ENCODE results near the gene SMIM35. TPM values are rescaled to one million over a fixed set of nuclear protein-coding genes. Genes with fewer than 3 reads are reported as not detected.
"Not testable (repeated sequence)": the region's sequence is repeated elsewhere in the genome, so short reads cannot be mapped to it uniquely, and the experiment has no call there.

The SMIM35 gene
- total RNA-seq, 1 donor from 2014 or later = 0.14 TPM

DNA sequence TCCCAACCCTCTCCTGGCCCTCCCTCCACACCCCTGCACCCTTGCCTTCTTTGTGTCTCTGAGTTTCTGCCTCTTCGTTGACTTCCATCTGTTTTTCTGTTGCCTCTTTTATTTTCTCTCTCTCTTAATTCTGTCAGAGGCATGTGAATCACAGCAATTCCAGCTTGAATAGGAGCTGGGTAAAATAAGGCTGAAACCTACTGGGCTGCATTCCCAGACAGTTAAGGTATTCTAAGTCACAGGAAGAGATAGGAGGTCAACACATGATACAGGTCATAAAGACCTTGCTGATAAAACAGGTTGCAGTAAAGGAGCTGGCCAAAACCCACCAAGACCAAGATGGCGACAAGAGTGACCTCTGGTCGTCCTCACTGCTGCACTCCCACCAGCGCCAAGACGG, 24.1 kb downstream of the SMIM35 start:
- H3K9me3 Mint-ChIP-seq; H3K4me3 Mint-ChIP-seq; intact Hi-C loops (cut with micrococcal nuclease); H3K36me3 Mint-ChIP-seq (ENCODE audit: low read depth); H3K4me1 Mint-ChIP-seq; H3K27ac Mint-ChIP-seq; DNase-seq: not testable (repeated sequence)
- peaks cover 14% of the 10 kb centered on the region for H3K27me3 Mint-ChIP-seq

GRCh38 chr11:118062181-118062580, 24.6 kb downstream of the SMIM35 start:
- H3K4me3 Mint-ChIP-seq; H3K9me3 Mint-ChIP-seq; intact Hi-C loops (cut with micrococcal nuclease); H3K27ac Mint-ChIP-seq; DNase-seq; H3K4me1 Mint-ChIP-seq; H3K36me3 Mint-ChIP-seq (ENCODE audit: low read depth): not testable (repeated sequence)
- H3K27me3 Mint-ChIP-seq = peaks cover 18% of the 10 kb centered on the region

GRCh38 chr11:118061586-118062125, 25.1 kb downstream of the SMIM35 start:
- no peak overlapping the region for H3K27ac Mint-ChIP-seq
- no peak for DNase-seq
- no peak overlapping the region for H3K4me3 Mint-ChIP-seq
- peaks cover 24% of the 10 kb centered on the region for H3K27me3 Mint-ChIP-seq
- intact Hi-C loops (cut with micrococcal nuclease) = no loop called here
- no peaks in the 10 kb centered on the region for H3K9me3 Mint-ChIP-seq
- peaks cover 2% of the 10 kb centered on the region for H3K4me1 Mint-ChIP-seq
- H3K36me3 Mint-ChIP-seq (ENCODE audit: low read depth) = no peaks in the 10 kb centered on the region

DNA sequence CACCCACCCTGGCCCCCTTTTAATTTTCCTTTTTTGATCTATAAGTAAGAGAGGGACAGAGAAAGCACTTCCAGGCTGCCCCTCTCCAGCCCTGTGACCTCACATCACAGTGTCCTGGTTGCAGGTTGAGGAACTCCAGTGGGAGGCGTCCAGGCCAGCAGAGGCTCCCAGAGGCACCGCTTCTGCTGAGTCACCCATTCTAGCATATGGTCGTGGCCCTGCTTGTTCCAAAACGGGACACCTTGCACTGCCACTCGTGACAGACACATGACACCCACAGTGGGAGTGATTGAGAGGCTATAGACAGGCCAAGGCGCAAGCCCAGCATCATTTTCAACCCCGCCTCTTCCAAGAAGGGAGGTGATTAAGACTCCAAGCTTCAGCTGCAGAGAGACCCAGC, 25.9 kb downstream of the SMIM35 start:
- H3K27me3 Mint-ChIP-seq = peaks cover 23% of the 10 kb centered on the region
- H3K9me3 Mint-ChIP-seq = no peaks in the 10 kb centered on the region
- no peak overlapping the region for H3K27ac Mint-ChIP-seq

DNA sequence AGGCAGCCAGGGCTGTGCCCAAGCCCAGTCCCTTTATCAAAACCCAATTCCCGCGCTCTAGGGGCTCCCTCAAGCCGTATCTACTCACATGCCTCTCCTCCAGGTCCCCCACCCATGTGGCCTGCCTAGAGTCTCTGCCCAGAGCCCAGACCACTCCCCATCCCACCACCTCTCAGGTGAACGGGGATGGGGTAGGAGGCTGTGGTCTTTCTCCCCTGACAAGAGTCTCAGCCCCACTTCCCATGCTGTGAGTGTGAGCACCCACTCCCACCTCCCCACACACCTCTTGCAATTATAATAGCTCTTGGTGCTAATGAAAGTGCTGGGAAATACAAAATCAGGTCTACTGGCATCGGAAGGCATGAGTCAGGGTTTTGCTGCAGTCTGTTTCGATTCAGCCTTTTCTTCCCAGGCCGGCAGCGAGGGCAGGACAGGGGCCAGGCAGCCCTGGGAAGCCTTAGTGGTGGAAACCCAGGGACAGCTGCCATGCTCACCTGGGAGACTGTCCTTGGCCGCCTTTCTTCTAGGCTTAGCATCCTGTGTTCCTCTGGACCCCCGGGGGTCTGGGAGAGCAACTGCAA, 26.6 kb downstream of the SMIM35 start:
- intact Hi-C loops (cut with micrococcal nuclease) = no loop called here
- H3K4me3 Mint-ChIP-seq = no peak overlapping the region
- H3K27me3 Mint-ChIP-seq = peaks cover 23% of the 10 kb centered on the region
- H3K27ac Mint-ChIP-seq = no peak overlapping the region
- no peaks in the 10 kb centered on the region for H3K9me3 Mint-ChIP-seq
- no peak for DNase-seq
- H3K4me1 Mint-ChIP-seq = no peaks in the 10 kb centered on the region
- H3K36me3 Mint-ChIP-seq (ENCODE audit: low read depth) = no peaks in the 10 kb centered on the region

More for the DNA sequence above, 25.9 kb downstream of the SMIM35 start:
- Mint-ChIP-seq H3K4me3 (no peak overlapping the region), H3K4me1 (peaks cover 2% of the 10 kb centered on the region), H3K36me3 (ENCODE audit: low read depth) (no peaks in the 10 kb centered on the region)
- intact Hi-C loops (cut with micrococcal nuclease) = no loop called here
- no peak for DNase-seq

DNA sequence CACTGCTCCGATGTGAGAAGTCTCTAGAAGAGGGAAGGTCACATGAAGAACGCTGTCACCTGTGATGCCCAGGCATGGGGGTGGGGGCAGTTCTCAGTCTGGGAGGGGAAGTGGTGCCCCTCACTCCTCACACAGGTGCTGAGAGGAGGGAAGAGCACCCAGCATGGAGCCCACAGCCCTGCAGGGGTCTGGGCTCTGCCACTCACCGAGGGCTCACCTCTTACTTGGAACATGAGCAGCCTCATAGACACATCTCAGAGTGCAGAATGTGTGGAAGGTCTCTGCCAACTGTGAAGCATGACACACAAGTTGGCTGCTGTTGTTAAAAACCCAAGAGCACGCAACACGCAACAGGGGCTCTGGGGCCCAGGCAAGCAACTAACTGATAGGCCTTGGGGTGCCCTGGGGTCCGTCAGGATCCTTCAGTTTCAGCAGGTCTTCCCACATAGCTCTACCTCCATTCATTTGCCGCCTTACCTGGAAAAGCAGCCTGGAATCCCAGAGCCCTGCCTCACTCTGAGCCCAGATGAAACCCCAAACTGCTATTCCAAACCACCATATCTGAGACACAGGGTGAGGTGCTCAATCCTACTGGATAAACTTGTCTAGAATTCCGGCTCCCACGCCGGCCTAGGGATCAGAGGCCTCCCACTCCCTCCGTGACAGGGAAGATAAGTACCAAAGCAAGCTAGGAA, 27.4 kb downstream of the SMIM35 start:
- no peak for DNase-seq
- Mint-ChIP-seq H3K9me3 (no peaks in the 10 kb centered on the region), H3K36me3 (ENCODE audit: low read depth) (no peaks in the 10 kb centered on the region), H3K27me3 (peaks cover 21% of the 10 kb centered on the region), H3K27ac (no peak overlapping the region), H3K4me3 (no peak overlapping the region), H3K4me1 (no peaks in the 10 kb centered on the region)
- intact Hi-C loops (cut with micrococcal nuclease) = no loop called here

DNA sequence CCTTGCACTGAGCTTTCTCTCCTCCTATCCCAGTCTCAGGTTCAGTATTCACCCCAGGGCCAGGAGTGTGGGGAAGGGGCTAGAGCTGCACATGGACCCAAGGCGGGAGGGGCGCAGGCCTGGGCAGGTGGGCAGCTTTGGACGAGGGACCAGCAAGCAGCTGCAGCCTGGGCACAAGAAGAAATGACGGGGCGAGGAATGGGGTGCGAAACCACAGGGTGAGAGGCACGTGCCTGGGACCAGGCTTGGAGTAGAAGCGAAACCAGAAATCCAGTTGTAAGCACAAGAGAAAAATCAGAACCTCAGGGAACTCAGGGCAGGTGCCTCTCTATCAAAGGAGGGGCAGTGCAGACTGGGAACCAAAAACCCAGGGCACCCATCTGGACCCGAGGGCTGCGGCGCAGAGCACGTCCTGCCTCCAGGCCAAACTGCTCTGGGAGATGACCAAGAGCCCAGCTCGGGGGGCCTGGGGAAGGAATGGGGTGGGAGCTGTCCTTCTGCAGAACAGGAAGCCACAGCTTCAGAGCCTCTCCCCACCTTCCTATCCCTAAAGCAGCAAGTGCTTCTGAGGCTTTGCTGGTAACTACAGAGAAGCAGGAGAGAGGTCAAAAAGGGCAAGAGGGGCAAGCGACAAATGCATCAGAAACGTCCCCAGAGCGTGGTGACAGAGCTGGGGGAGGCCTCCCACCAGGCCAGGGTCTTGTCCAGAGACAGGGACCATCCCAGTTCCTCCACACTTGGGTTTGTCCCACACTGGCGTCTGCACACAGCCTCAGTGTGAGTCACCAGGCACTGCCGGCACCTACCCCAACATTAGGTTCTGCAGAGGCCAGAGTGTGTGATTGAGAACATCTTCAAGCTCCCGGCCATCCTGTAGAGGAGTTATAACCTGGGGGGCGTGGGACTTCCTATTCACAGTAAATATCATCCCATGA, 28.2 kb downstream of the SMIM35 start:
- no peaks in the 10 kb centered on the region for H3K9me3 Mint-ChIP-seq
- intact Hi-C loops (cut with micrococcal nuclease) = no loop called here
- DNase-seq = no peak
- no peak overlapping the region for H3K27ac Mint-ChIP-seq
- no peaks in the 10 kb centered on the region for H3K36me3 Mint-ChIP-seq (ENCODE audit: low read depth)
- H3K4me3 Mint-ChIP-seq = no peak overlapping the region
- H3K27me3 Mint-ChIP-seq = peaks cover 17% of the 10 kb centered on the region
- H3K4me1 Mint-ChIP-seq = peaks cover 2% of the 10 kb centered on the region

GRCh38 chr11:118057251-118058145, 29.3 kb downstream of the SMIM35 start:
- no peaks in the 10 kb centered on the region for H3K9me3 Mint-ChIP-seq
- intact Hi-C loops (cut with micrococcal nuclease) = no loop called here
- H3K4me3 Mint-ChIP-seq = no peak overlapping the region
- peaks cover 12% of the 10 kb centered on the region for H3K4me1 Mint-ChIP-seq
- no peak for DNase-seq
- H3K36me3 Mint-ChIP-seq (ENCODE audit: low read depth) = no peaks in the 10 kb centered on the region
- H3K27ac Mint-ChIP-seq = peak overlapping the region; percentile 1
- H3K27me3 Mint-ChIP-seq = peaks cover 15% of the 10 kb centered on the region

DNA sequence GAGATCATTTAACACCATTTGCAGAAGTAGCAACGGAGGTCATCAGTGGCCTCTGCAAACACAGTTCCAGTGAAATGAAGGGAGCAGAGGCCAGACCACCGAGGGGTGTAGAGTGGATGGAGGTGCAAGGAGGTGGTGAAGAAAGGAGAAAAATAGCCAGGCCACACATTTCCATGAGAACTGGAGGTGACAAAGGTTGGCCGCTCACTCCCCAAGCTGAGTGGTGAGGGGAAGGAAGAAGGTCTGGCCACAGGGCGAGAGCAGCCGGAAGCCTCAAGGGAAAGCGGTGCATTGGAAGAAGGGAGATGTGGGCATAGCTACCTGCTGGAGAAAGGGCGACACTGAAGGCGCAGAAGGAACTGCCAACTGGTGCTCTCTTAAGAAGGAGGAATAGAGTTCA, 30.0 kb downstream of the SMIM35 start:
- DNase-seq = no peak
- no peaks in the 10 kb centered on the region for H3K36me3 Mint-ChIP-seq (ENCODE audit: low read depth)
- intact Hi-C loops (cut with micrococcal nuclease) = no loop called here

GRCh38 chr11:118055966-118056365, 30.8 kb downstream of the SMIM35 start:
- intact Hi-C loops (cut with micrococcal nuclease) = no loop called here
- H3K27ac Mint-ChIP-seq = peak overlapping the region; percentile 5
- H3K4me1 Mint-ChIP-seq = peaks cover 28% of the 10 kb centered on the region
- no peaks in the 10 kb centered on the region for H3K9me3 Mint-ChIP-seq
- DNase-seq = no peak
- H3K27me3 Mint-ChIP-seq = peaks cover 14% of the 10 kb centered on the region
- no peak overlapping the region for H3K4me3 Mint-ChIP-seq
- no peaks in the 10 kb centered on the region for H3K36me3 Mint-ChIP-seq (ENCODE audit: low read depth)

More for the DNA sequence above, 30.0 kb downstream of the SMIM35 start:
- Mint-ChIP-seq H3K27me3 (peaks cover 14% of the 10 kb centered on the region), H3K9me3 (no peaks in the 10 kb centered on the region), H3K27ac (no peak overlapping the region), H3K4me3 (no peak overlapping the region), H3K4me1 (peaks cover 19% of the 10 kb centered on the region)

DNA sequence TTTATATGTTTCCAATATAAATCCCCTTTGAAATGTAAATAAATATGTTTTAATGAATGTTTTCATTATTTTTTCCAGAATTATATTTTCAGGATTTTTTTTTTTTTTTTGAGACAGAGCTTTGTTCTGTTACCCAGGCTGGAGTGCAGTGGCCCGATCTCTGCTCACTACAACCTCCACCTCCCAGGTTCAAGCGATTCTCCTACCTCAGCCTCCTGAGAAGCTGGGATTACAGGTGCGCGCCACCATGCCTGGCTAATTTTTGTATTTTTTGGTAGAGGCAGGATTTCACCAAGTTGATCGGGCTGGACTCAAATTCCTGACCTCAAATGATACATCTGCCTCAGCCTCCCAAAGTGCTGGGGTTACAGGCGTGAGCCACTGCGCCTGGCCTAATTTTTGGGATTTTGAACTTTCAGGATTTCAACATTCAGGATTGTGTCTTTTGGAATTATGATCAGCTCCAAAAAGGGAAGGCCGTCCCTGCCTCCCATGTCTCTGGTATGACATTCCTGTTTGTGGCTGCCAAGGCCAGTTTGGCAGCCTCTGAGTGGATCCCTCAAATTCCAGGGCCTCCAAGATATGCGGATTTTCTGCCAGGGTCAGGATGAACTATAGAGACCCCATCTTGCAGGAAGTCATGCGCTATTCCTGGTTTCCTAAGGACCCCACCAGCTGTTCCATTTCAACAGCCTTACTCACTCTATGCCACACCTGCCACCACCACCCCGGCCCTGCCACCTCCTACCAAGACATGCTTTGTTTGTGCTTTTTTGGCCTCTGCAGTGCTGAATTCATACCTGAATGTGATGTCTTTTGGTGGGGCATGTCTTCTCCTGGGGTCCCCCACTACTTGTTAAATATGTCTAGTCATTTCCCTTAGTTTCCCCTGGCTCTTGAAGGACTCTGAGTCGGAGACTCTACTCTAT, 31.8 kb downstream of the SMIM35 start:
- Mint-ChIP-seq H3K4me1 (peaks cover 37% of the 10 kb centered on the region), H3K27ac (no peak overlapping the region), H3K36me3 (ENCODE audit: low read depth) (no peaks in the 10 kb centered on the region), H3K27me3 (peaks cover 14% of the 10 kb centered on the region), H3K9me3 (no peaks in the 10 kb centered on the region), H3K4me3 (no peak overlapping the region)
- intact Hi-C loops (cut with micrococcal nuclease) = loop anchor here (5.0 kb wide), 1 partner anchor 123 kb away; no protein-coding TSS in a partner anchor
- DNase-seq = no peak

- peak; percentile 71 for DNase-seq
- no peaks in the 10 kb centered on the region for H3K36me3 Mint-ChIP-seq (ENCODE audit: low read depth)
- H3K9me3 Mint-ChIP-seq = no peaks in the 10 kb centered on the region
- intact Hi-C loops (cut with micrococcal nuclease) = loop anchor here (1.0 to 5.0 kb wide), 6 partner anchors 101 to 245 kb away; no protein-coding TSS in a partner anchor
- peaks cover 49% of the 10 kb centered on the region for H3K4me1 Mint-ChIP-seq
- peak overlapping the region; percentile 25 for H3K4me3 Mint-ChIP-seq
- peak overlapping the region; percentile 88 for H3K27ac Mint-ChIP-seq
- H3K27me3 Mint-ChIP-seq = peaks cover 14% of the 10 kb centered on the region
Observed at GRCh38 chr11:118052581-118053206, 34.1 kb downstream of the SMIM35 start.

Measured in activated CD4-positive, alpha-beta T cell treated with anti-CD3 and anti-CD28 coated beads, Interleukin-2, amount 10 ng/mL, durations not matched to agents 24 days and 14 days (primary cell).